ENCODE data around the gene IL19.
"Not testable (repeated sequence)": the region's sequence is repeated elsewhere in the genome, so short reads cannot be mapped to it uniquely, and the experiment has no call there.

Gene IL19

GRCh38 chr1:206768472-206769303 is 1.9 kb upstream of the IL19 start:
- in situ Hi-C loops (cut with MboI; ENCODE audit: low sequenced_read_pairs) = no loop called here

DNA sequence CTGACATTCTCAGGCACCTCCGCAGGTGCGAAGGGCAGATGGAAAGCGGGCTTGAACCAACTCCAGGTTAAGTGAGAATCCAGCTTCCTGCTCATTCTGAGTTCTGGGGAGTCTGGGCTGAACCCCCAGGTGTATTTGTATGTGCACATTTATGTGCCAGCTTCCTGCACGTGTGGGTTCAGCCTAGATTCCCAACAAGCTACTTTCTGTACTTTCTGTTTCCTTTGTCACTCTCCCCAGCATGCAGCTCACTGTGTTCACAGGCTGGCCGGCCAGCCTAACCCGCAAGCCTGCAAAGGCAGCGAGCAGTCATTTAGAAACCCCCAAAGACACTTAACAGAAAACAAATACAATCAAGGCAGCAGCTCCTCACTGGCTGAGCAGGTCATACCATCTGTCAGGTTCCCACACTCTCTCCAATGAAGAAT is 1.3 kb upstream of the IL19 start:
- in situ Hi-C loops (cut with MboI; ENCODE audit: low sequenced_read_pairs) = no loop called here

- in situ Hi-C loops (cut with MboI; ENCODE audit: low sequenced_read_pairs) = no loop called here
These were observed 742 bp downstream of the IL19 start for GRCh38 chr1:206771338-206771692.

GRCh38 chr1:206772243-206772937 is 1.8 kb downstream of the IL19 start, which contains the start of gene IL10:
TSS of gene IL10 (minus strand) at chr1:206772494. CDS start at chr1:206772435, 59 bp downstream.
- in situ Hi-C loops (cut with MboI; ENCODE audit: low sequenced_read_pairs) = no loop called here

- in situ Hi-C loops (cut with MboI; ENCODE audit: low sequenced_read_pairs) = no loop called here
These were observed 3.5 kb downstream of the IL19 start for GRCh38 chr1:206774093-206774492.

DNA sequence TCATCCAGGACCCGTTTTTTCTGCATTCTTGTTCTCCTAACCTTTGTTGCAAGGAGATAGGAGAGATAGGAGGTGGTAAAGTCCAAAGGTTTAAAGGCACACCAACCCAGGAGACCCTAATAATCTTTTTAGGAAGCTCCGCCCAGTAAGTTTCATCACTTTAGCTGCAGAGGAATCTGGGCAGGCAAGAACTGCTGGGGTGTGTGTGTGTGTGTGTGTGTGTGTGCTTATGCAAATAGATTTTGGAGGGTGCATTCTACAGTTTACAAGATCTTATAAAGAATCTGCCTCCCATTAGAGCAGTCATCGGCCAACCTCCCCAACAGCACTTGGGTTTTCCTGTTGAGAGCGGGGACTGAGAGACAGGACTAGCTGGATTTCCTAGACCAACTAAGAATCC is 5.7 kb downstream of the IL19 start:
- in situ Hi-C loops (cut with MboI; ENCODE audit: low sequenced_read_pairs) = no loop called here

GRCh38 chr1:206778031-206778430 is 7.5 kb downstream of the IL19 start:
- in situ Hi-C loops (cut with MboI; ENCODE audit: low sequenced_read_pairs) = no loop called here

- in situ Hi-C loops (cut with MboI; ENCODE audit: low sequenced_read_pairs) = not testable (repeated sequence)
These were observed 8.3 kb downstream of the IL19 start for GRCh38 chr1:206778911-206779310.

- in situ Hi-C loops (cut with MboI; ENCODE audit: low sequenced_read_pairs) = no loop called here
These were observed 9.1 kb downstream of the IL19 start for GRCh38 chr1:206779638-206780037.

- in situ Hi-C loops (cut with MboI; ENCODE audit: low sequenced_read_pairs) = no loop called here
These were observed 11.9 kb downstream of the IL19 start for GRCh38 chr1:206782448-206782847.

DNA sequence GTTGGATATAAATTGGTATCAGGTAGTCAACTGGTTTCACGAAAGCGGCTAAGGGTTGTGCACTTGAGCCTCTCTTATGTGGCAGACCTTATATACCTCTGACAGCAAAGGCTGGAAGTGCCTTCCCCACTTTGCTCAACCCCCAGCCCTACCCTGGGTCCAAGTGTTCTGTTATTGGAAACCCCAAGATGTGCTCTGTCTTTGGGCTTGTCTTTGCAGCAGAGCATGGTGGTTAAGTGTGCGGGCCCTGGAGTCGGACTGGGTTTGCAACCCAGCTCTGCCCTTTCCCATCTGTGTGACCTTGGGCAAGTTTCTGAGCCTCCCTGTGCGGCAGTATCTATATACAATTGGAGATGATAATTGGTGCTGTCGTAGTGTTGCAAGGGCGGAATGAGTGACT is 12.9 kb downstream of the IL19 start:
- in situ Hi-C loops (cut with MboI; ENCODE audit: low sequenced_read_pairs) = no loop called here

DNA sequence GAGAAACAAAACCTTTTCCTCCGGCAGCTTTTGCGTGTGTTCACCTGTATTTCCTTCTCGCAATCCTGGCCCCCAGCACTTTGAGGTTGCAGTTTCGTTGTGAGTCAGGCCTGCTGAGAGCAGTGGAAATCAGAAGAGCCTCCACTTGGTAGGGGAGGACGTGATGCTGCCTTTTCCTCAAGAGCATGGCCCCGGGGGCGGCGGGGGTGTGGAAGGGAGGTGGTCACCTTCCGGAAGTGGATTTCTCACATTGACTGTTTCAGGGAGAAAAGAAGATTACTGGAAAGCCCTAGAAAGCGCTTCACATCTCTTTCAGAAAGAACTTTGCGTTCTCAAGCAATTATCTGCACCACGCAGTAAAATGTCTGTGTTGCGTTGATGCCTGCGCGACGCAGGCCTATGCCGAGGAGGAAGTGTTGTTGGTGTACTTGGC is 13.9 kb downstream of the IL19 start:
- in situ Hi-C loops (cut with MboI; ENCODE audit: low sequenced_read_pairs) = no loop called here

- in situ Hi-C loops (cut with MboI; ENCODE audit: low sequenced_read_pairs) = no loop called here
These were observed 14.7 kb downstream of the IL19 start for GRCh38 chr1:206785182-206785765.

DNA sequence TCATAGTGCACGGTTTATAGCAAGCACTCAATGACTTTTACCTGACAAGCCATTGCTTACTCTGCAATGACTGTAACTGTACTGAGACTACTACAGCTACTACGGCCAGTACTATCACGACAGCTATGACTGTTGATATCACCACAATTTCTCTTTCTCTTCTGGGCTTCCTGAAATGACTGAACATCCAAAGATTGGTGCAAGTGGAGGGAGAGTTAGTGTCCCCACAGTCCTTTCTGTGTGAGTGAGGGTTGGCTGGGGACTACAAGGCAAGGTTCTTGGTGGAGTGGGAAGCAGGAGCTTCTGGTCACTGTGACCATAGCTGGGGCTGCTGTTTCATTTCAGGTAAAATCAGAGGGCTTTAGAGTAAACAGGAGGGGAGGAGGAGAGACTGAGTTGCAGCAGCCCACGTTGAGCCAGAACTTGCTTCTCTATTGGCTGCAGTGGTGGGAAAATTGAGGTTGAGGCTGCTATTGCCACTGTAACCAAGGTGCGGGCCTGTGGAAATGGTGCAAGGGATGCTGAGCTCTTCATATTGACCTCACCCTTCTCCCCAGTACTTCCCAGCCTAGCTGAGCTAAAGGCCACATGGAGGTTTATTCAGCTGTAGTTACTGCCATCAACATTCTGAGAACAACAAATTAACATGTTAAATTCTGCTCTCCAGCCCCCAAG is 15.8 kb downstream of the IL19 start:
- in situ Hi-C loops (cut with MboI; ENCODE audit: low sequenced_read_pairs) = no loop called here

- in situ Hi-C loops (cut with MboI; ENCODE audit: low sequenced_read_pairs) = no loop called here
These were observed 17.3 kb downstream of the IL19 start for GRCh38 chr1:206787891-206788290.

DNA sequence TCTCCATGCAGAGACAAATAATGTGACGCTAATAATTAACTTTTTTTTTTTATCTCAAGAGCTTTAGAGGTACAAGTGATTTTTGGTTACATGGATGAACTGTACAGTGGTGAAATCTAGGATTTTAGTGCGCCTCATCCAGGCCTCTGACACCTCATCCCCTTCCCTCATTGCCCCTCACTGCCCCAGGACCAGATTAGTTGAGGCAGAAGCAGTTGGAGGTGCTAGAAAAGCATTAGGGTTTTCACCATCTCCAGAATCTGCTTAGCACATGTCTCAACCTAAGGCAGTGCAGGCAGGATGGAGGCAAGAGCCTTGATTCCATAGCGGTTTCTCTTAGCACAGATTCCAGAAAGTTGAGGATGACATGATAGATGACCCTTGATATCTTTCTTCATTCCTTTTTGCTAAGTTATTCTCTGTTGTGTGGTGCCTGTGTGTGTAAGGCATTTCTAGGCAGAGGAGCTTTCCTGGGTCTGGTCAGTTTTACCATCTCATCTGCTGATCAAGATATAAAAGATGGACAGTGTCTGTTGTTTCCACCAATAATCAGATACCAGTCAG is 18.0 kb downstream of the IL19 start:
- in situ Hi-C loops (cut with MboI; ENCODE audit: low sequenced_read_pairs) = no loop called here

- in situ Hi-C loops (cut with MboI; ENCODE audit: low sequenced_read_pairs) = no loop called here
These were observed 20.1 kb downstream of the IL19 start for GRCh38 chr1:206790502-206791250.

- in situ Hi-C loops (cut with MboI; ENCODE audit: low sequenced_read_pairs) = no loop called here
These were observed 22.5 kb downstream of the IL19 start for GRCh38 chr1:206792939-206793607.

DNA sequence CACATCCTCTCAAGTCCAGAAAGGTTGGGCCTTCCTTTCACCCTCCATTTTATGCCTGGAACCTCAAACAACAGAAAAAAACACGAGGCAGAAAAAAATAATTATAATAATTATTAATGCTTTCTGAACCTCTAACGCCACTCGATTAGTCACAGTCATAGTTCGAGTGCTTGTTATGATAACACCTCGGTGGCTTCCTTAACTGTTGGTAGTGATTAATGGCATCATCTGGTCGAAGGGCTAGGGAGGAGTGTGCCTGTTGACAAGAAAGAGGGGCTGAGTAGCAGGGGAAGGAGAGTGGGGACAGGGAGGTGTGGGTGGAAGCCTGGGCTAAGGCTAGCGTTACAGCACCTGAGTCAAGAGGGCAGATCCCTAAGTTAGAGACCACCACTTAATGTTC is 23.0 kb downstream of the IL19 start:
- in situ Hi-C loops (cut with MboI; ENCODE audit: low sequenced_read_pairs) = no loop called here
